Suppressor macrophage (primary cell): ENCODE measurements around the gene ATG16L2.
"Not testable (repeated sequence)": the region's sequence is repeated elsewhere in the genome, so short reads cannot be mapped to it uniquely, and the experiment has no call there.

Experiments used
- DNase-seq, 4 experiments: peaks; one replicate each; pipeline ENCODE4 v3.0.0-alpha.2; 2020 to 2022

Gene ATG16L2

GRCh38 chr11:72780296-72781062 lies 33.7 kb upstream of the ATG16L2 start:
- DNase-seq: no peak

DNA sequence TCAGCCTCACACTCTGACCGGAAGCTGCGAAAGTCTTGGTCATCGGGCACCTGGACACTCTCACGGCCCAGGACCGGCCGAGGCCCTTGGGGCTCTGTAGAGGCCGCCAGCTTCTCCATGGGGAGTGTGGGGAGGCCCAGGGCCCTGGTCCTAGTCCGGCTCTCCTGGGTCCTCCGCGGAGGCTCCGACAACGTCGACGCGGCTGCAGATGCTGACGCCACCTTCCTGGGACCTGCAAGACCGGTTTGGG lies 33.2 kb upstream of the ATG16L2 start:
- DNase-seq: no peak

GRCh38 chr11:72781313-72782080 lies 32.7 kb upstream of the ATG16L2 start:
- peak in 2 of 4 experiments; percentile 53 to 62 for DNase-seq

DNA sequence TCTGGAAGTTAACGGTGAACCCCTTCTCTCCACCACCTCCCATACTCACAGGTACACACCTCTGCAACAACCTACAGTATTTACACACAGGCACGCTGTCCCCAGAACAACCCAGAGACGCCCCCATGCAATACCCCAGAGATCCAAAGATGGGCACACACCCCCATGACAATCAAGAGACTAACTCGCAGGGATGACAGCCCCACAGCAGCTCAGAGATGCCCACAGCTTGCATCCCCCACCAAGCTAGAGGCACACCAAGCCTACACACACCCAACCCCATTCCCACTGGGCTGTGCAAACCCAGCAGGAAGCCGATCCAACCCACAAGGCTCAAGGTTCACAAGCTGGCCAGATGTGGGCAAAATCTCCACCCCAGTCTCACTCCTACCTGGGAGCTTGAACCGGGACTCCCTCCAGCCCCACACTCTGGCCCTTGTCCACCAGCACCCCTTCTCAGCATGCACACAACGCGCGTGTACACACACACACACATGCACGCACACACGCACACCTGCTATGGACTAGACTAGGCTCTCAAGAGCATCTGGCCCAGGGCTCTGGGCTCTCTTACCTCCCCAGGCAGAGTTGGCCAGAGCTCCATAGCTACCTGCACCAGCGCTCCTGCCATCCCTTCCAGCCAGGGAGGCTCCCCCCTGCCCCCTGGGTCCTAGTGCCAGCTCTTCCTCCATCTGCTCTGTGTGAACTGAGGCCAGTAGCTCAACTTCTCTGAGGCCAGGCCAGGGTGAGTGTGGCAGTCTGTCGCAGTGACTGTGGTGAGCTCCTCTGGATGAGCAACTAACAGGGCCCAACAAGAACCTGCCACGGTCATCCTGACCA lies 31.9 kb upstream of the ATG16L2 start:
- no peak for DNase-seq

GRCh38 chr11:72783144-72783905 lies 30.9 kb upstream of the ATG16L2 start:
- DNase-seq: no peak

- DNase-seq: no peak
These were observed 29.5 kb upstream of the ATG16L2 start for GRCh38 chr11:72784662-72785061.

GRCh38 chr11:72786305-72787215 lies 27.7 kb upstream of the ATG16L2 start:
- DNase-seq: peak in 1 of 4 experiments; percentile 65

DNA sequence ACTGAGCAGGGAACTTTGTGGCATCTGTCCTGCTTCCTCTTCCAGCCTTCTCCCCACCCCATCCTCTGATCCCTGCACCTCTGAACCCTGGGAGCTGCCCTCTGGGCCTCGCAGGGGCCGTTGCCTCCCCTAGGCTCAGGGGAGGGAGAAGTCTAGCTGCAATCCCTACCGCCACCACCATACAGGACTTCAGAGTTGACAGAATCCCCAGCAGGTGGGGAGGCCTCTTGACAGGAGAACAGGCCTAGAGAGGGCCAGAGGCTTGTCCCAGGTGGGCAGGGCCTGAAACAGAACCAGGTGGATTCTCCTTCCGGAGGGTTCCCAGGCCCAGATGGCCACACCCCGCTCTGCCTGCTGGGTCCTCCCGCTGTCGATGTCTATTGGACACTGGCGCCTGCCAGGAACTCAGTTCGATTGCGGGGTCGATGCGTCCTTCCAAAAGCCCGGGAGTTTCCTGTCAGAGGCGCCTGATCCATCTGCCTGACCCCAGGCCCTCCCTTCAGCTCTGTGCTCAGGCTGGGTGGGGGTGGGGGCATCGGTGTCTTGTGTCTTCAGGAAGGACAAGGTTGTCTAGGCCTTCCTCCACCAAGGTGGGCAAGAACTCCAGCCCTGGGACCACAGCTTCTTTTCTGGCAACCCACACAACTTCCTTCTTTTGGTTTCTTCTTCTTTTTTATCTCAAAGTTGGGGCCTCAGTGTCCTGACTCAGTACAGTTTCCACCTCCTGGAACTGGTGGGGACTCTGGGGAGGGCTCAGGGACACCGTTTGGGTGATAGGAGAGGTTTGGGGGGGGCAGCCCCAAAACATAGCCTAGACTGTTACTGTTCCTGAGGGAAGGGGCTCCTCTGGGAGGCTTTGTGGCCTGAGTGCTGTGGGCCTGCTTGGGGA lies 26.8 kb upstream of the ATG16L2 start:
- DNase-seq: peak; percentile 51 to 73 (median 68)

DNA sequence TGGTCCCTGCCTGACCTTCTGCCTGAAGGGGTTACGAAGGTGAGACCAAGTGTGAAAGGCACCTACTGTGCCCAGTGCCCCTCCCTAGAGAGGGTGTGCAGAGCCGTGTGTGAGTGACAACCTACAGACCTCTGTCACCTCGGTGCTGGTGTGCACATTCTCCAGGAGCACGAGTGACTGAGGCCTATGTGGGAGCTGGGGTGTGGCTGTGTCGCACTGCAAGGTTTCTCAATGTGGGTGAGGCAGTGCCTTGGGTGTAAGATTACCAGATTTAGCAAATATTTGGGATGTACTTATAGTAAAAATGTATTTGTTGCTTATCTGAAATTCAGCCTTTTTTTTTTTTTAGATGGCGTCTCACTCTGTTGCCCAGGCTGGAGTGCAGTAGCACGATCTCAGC lies 26.0 kb upstream of the ATG16L2 start:
- DNase-seq: peak; percentile 34 to 57 (median 54)

DNA sequence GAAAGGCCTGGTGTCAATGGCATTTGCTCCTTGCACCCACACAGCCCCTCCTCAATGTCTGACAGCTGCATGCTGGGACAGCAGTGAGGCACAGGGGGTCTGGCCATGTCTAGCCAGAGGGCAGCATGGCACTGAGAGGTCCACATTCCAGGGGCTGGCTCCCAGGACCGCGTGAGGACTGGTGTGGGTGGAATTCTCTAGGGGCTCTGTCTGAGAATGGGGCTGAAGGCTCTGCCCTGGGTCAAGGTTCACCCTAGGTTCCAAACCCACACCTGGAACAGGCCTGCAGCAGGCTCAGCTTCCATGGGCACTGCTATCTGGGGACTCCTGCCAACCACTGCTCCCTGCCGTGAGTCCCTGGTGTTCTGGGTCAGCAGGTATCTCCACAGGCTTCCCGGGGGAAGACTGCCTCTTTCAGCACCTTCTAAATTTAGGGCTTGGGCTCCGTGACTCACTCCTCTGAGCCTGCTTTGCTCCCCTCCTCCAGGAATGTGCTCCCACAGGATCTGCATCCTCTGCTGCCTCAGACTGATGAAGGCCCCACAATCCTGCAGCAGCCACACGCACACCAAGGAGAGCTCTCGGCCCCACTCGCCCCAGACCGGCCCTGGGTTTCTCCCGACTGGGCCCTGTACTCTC lies 24.6 kb upstream of the ATG16L2 start:
- DNase-seq: no peak

GRCh38 chr11:72791228-72791627 lies 23.0 kb upstream of the ATG16L2 start:
- DNase-seq: not testable (repeated sequence)

DNA sequence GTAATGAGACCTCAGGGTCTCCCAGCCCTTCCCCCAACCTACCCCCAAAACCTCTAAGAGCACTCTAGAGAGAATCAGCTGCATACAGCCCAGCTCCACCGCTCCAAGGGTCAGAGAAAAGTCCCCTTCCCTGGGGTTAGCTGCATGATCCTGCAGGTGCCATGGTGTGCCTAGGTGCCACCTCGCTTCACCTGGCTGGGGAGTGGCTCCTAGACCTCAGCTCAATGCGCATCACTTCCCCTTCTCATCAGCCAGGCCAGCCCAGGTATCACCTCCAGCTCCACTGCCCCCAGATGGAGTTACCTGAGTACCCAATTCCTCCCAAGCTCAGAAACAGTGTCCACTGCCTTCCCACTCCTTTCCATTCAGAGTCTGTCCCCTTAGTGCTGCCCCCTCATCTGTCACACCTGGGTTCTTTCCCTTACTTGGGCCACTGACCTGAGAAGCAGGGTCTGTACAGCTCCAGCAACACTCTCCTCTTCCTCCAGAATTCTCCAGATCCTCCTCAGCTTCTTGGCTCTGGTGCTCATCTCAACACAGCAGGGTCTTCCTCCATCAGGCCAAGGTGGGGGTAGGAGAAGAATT lies 21.7 kb upstream of the ATG16L2 start:
- no peak for DNase-seq

- no peak for DNase-seq
These were observed 21.2 kb upstream of the ATG16L2 start for GRCh38 chr11:72793076-72793424.

DNA sequence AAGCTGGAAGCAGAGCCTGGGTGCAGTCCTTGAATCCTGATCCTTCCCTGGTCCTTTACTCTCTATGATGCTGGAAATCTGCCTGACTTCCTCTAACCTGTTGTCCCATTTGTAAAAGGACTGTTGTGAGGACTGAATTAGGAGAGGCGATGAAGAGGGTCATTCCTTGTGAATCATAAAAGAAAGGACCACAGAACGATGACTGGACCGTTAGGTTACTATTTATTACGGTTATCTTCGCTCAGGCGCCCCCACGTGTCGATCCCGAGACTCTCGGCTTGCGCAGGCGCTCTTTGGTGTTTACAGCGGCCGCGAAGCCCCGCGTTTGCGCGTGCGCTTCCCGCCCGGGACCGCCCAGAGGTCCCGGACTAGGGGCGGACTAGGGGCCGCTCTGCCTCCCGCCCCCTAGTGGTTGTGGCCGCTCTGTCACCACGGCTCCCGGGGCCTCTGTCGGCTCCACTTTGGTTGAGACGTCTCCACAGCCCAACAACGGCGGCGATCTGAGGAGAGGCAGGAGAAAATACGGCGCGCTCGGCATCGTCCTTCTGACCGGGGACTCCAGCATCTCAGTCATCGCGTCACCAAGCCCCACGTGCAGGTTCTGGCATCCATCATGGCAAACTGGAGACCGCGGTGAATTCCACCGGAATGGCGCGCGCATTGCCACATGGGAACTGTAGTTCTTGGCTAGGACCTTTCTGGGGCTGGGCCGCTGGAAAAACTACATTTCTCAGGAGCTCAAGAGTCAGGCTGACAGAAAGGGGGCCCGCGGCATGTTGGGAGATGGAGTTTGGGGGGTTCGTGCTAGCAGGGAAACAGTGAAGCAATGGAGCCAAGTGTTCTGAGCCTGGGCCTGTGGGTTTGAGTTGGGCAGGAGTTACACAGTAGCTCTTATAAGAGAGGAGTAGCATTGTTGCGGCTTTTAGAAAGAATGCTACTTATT lies 20.5 kb upstream of the ATG16L2 start, which contains the start of gene STARD10:
Gene STARD10, minus strand, starts transcription at position 623 of the 943 bp plus-strand sequence. CDS start 12,866 bp downstream, outside the sequence.
- peak; percentile 99 to 100 (median 99) for DNase-seq

- DNase-seq: no peak
These were observed 15.8 kb upstream of the ATG16L2 start for GRCh38 chr11:72798361-72798760.

DNA sequence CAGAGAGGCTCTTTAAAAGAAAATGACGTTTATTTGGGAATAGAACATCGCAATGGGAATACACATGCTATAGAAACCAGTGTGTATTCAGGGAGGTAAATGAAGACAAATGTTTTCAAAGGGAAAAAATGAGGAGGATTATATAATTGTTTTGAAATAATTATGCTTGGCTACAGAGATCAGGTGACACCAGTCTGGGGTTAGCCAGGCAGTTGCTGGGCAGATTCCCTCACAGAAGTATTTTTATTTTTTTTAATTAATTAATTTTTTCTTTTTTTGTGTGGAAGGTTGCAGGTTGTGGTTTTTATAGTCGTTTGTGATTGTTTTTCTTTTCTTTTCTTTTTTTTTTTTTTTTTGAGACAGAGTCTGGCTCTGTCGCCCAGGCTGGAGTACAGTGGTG lies 14.8 kb upstream of the ATG16L2 start:
- DNase-seq: no peak

- DNase-seq: no peak
These were observed 11.4 kb upstream of the ATG16L2 start for GRCh38 chr11:72802822-72803221.

DNA sequence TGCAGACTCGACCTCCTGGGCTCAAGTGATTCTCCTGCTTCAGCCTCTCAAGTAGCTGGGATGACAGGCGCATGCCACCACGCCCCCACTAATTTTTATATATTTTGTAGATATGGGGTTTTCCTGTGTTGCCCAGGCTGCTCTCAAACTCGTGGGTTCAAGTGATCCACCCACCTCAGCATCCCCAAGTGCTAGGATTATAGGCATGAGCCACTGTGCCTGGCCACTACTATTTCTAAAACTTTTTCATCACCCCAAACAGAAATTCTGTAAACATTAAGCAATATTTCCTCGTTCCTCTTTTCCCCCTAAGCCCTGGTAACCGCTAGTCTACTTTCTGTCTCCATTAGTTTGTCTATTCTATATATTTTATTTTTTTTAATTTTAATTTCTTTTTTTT lies 9.0 kb upstream of the ATG16L2 start:
- peak; percentile 80 to 93 (median 86) for DNase-seq
